HCT116 (cell line): ENCODE results near the gene TCF7. TPM values are rescaled to one million over a fixed set of nuclear protein-coding genes. Genes with fewer than 3 reads are reported as not detected.
A peak's percentile ranks its signal among the peaks of the same experiment; 100 is the strongest.

Source experiments
- ATAC-seq: fragments of 200-7000 bp; cut with Tn5 transposase; 2 replicates; pipeline ENCODE4 v1.9.1; 2020; ENCODE audit warnings: mild to moderate bottlenecking, moderate library complexity
- BruUV-seq: library from RNA; stranded (reverse); fragments of 400-500 nt; replicated peaks from 2 replicates; lab custom pipeline; 2021; lab: Mats Ljungman, UMichigan
- CTCF ChIA-PET: fragments of 300-600 bp; sonication (Branson Sonifier 250); formaldehyde crosslinking; loops from one replicate; lab custom pipeline; 2021; ENCODE audit warnings: antibody characterized with exemption; lab: Charles Lee
- POLR2A ChIA-PET: fragments of 300-600, 350-600 bp; sonication (Branson Sonifier 250); formaldehyde crosslinking; loops from one replicate; lab custom pipeline; 2021; ENCODE audit warnings: antibody characterized with exemption; lab: Charles Lee
- RAD21 ChIA-PET, 2 experiments: fragments of 300-600 bp; sonication (Branson Sonifier 250); formaldehyde crosslinking; loops; one replicate each; lab custom pipeline; 2023; ENCODE audit warnings: low total read pairs in 2 of 2; ENCODE audit not compliant: uncharacterized antibody in 2 of 2, unreplicated experiment in 2 of 2, low non-redundant PET in 1 of 2; lab: Charles Lee
- DNase-seq: peaks from one replicate; pipeline ENCODE4 v3.0.0-alpha.2; 2010; ENCODE audit warnings: low read depth, low spot score
- H2AFZ ChIP-seq: fragments of 200-600 bp; shearing (Covaris generic), sonication (generic); 2 replicates; pipeline ENCODE4 v1.6.1; 2017; ENCODE audit warnings: low read depth, mixed run types, mixed read lengths, antibody characterized with exemption, low read length; ENCODE audit not compliant: poor library complexity, severe bottlenecking
- H3K27ac ChIP-seq: 2 replicates; pipeline ENCODE4 v1.5.1; 2012; ENCODE audit warnings: low read depth, low read length
- H3K27me3 ChIP-seq: fragments of 200-600 bp; sonication (generic); 2 replicates; pipeline ENCODE4 v1.6.1; 2016; ENCODE audit warnings: mixed run types, low read length, mixed read lengths; ENCODE audit not compliant: insufficient read depth
- H3K36me3 ChIP-seq, 2 experiments: fragments of 200-500 bp in 1 of 2; fragments of 200-600 bp in 1 of 2; sonication (Bioruptor generic) in 1 of 2; sonication (generic) in 1 of 2; 2 replicates each; pipeline versions ENCODE4 v1.5.1 to v1.6.1; 2014 to 2016; ENCODE audit warnings: low read length in 2 of 2, inconsistent platforms in 1 of 2, mixed read lengths in 1 of 2, mixed run types in 1 of 2; ENCODE audit not compliant: insufficient read depth in 2 of 2, control insufficient read depth in 1 of 2
- H3K4me1 ChIP-seq, 2 experiments: fragments of 200-600 bp in 1 of 2; sonication (generic) in 1 of 2; 2 replicates each; pipeline versions ENCODE4 v1.5.1 to v1.6.1; 2012 to 2017; ENCODE audit warnings: low read length in 2 of 2, inconsistent platforms in 1 of 2, mild to moderate bottlenecking in 1 of 2, mixed read lengths in 1 of 2, mixed run types in 1 of 2, moderate library complexity in 1 of 2; ENCODE audit not compliant: insufficient read depth in 2 of 2, control insufficient read depth in 1 of 2
- H3K4me2 ChIP-seq: fragments of 200-600 bp; sonication (generic); 2 replicates; pipeline ENCODE4 v1.6.1; 2017; ENCODE audit warnings: mixed run types, low read length, mixed read lengths
- H3K4me3 ChIP-seq, 2 experiments: fragments of 200-600 bp in 1 of 2; sonication (generic) in 1 of 2; replicated peaks in 1 of 2; 2 replicates each; pipeline ENCODE4 v1.5.1; 2011 to 2016; ENCODE audit warnings: low read length in 2 of 2, control low read depth in 1 of 2, low read depth in 1 of 2, mild to moderate bottlenecking in 1 of 2, mixed read lengths in 1 of 2, mixed run types in 1 of 2
- H3K79me2 ChIP-seq: fragments of 200-600 bp; sonication (generic); 2 replicates; pipeline ENCODE4 v1.6.1; 2017; ENCODE audit warnings: mild to moderate bottlenecking, mixed run types, low read length, moderate library complexity, mixed read lengths; ENCODE audit not compliant: insufficient read depth
- H3K9ac ChIP-seq: fragments of 200-600 bp; sonication (generic); 2 replicates; pipeline ENCODE4 v1.6.1; 2016; ENCODE audit warnings: low read length, mixed read lengths
- H3K9me2 ChIP-seq: fragments of 200-600 bp; sonication (generic), shearing (Covaris generic); 2 replicates; pipeline ENCODE4 v1.6.1; 2017; ENCODE audit warnings: mixed run types, mild to moderate bottlenecking, moderate library complexity; ENCODE audit not compliant: insufficient read depth
- H3K9me3 ChIP-seq, 2 experiments: fragments of 200-500 bp in 1 of 2; fragments of 200-600 bp in 1 of 2; sonication (Bioruptor generic) in 1 of 2; sonication (generic) in 1 of 2; 2 replicates each; pipeline ENCODE4 v1.6.1; 2014 to 2017; ENCODE audit warnings: low read length in 2 of 2, mixed read lengths in 2 of 2, inconsistent platforms in 1 of 2, low read depth in 1 of 2, mild to moderate bottlenecking in 1 of 2, mixed run types in 1 of 2, moderate library complexity in 1 of 2; ENCODE audit not compliant: control insufficient read depth in 1 of 2, insufficient read depth in 1 of 2
- H4K20me1 ChIP-seq: fragments of 200-600 bp; sonication (generic), shearing (Covaris generic); 2 replicates; pipeline ENCODE4 v1.6.1; 2017; ENCODE audit warnings: mixed run types, mild to moderate bottlenecking, moderate library complexity; ENCODE audit not compliant: insufficient read depth
- CBX3 ChIP-seq: IDR thresholded peaks from 2 replicates; pipeline ENCODE4 v1.6.1; 2012; ENCODE audit warnings: low read depth
- ELF1 ChIP-seq: IDR thresholded peaks from 2 replicates; pipeline ENCODE4 v1.6.1; 2012; ENCODE audit warnings: low read depth, borderline replicate concordance
- POLR2AphosphoS5 ChIP-seq: IDR thresholded peaks from 2 replicates; pipeline ENCODE4 v1.6.1; 2011; ENCODE audit warnings: mild to moderate bottlenecking, low read depth, low read length, moderate library complexity
- RAD21 ChIP-seq: IDR thresholded peaks from 2 replicates; pipeline ENCODE4 v1.6.1; 2012; ENCODE audit warnings: low read depth, mild to moderate bottlenecking
- SP1 ChIP-seq: IDR thresholded peaks from 2 replicates; pipeline ENCODE4 v1.6.1; 2012; ENCODE audit warnings: low read depth
- TCF7L2 ChIP-seq: IDR thresholded peaks from 2 replicates; pipeline ENCODE4 v1.7.0; 2011; ENCODE audit warnings: borderline replicate concordance, inconsistent platforms; ENCODE audit not compliant: insufficient read depth, insufficient read length; ENCODE audit errors: extremely low read depth
- ZFX ChIP-seq: fragments of 450-650 bp; IDR thresholded peaks from 2 replicates; pipeline ENCODE4 v1.6.1; 2017
- ZNF274 ChIP-seq: fragments of 200-500 bp; sonication (Bioruptor generic); IDR thresholded peaks from 2 replicates; pipeline ENCODE4 v1.6.1; 2014; ENCODE audit warnings: mild to moderate bottlenecking, low read depth, low read length, inconsistent platforms
- intact Hi-C: fragments of 100-400 bp; cut with micrococcal nuclease; formaldehyde crosslinking; loops from 2 replicates; pipeline ENCODE4 v1.10.0; 2022
- total RNA-seq: library from RNA; stranded (reverse); gene quantifications from one replicate; pipeline ENCODE4 v1.2.1, GENCODE V29; 2021; ENCODE audit not compliant: unreplicated experiment
- TF ChIP-seq, protein P1 (sequence below): IDR thresholded peaks from 2 replicates; pipeline ENCODE4 v1.6.1; 2012

Gene TCF7
- total RNA-seq, 1 experiment from 2014 or later, result 17.8 TPM

DNA sequence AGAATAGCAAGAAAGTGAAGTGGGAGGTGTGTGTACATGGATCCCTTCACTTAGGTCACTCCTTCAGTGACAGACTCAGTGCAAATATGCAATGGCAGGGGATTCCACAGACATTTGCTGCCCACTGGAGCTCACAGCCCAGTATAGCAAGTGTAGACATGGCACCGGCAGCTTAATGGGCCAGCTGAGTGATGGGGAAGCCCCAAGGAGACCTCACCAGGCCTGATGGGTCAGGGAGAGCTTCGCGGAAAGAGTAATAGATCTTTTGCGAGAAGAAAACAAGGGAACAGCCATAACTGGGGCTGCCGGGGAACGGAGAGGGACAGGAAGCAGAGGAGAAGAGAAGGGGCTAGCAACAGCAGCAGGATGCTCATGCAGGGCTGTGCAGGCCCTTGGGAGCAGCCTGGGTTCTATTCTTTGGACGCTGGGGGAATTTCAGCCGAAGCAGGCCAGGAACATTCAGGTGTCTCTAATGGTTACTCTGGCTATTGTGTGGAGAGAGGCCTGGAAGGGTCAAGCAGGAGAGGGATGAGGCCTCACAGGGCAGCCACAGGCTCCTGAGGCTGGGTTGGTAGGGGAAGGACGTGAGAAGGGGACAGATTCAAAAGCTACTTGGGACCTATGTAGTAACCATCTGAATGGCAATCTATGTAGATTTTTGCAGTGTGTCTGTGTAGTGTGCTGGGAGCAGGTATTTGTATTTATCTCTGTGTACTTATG, 27.0 kb downstream of the TCF7 start:
- no peak overlapping the region for H2AFZ ChIP-seq
- CTCF ChIA-PET, result interaction anchor here (1.3 to 6.8 kb wide), 9 partner anchors 11 to 446 kb away, joined by 3 to 91 read pairs (median 6); no protein-coding TSS in a partner anchor
- intact Hi-C loops, result no loop called here
- no peak overlapping the region for H3K27ac ChIP-seq
- no peaks in the 10 kb centered on the region for H3K9me2 ChIP-seq
- no peak for DNase-seq
- no TSS peak for BruUV-seq
- no peak overlapping the region for H3K9ac ChIP-seq
- H3K79me2 ChIP-seq, result peaks cover 30% of the 10 kb centered on the region; the same call in 1 of the 2 replicates
- RAD21 ChIA-PET, result interaction anchor here in 1 of 2 experiments (1.6 kb wide), 2 partner anchors 99 to 102 kb away, joined by 3 to 9 read pairs; no protein-coding TSS in a partner anchor
- peaks cover 20 to 29% of the 10 kb centered on the region in 2 experiments; a peak in 3 of 4 replicates for H3K36me3 ChIP-seq
- TF ChIP-seq POLR2AphosphoS5 (no peak), ZNF274 (no peak), CBX3 (no peak), ZFX (no peak), ELF1 (no peak), TCF7L2 (no peak), SP1 (no peak), RAD21 (0 out of 2 replicates have a peak, but pooled peaks have one; percentile 6)
- TF ChIP-seq, protein P1, sequence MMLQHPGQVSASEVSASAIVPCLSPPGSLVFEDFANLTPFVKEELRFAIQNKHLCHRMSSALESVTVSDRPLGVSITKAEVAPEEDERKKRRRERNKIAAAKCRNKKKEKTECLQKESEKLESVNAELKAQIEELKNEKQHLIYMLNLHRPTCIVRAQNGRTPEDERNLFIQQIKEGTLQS, result no peak
- no peak for ATAC-seq
- no peaks in the 10 kb centered on the region; the same call in 1 of the 2 replicates for H4K20me1 ChIP-seq
- POLR2A ChIA-PET, result no interaction called here
- no peak overlapping the region for H3K4me3 ChIP-seq
- no peaks in the 10 kb centered on the region for H3K9me3 ChIP-seq
- H3K4me1 ChIP-seq, result peaks cover 0 to 19% of the 10 kb centered on the region in 2 experiments; a peak in 1 of 4 replicates
- H3K4me2 ChIP-seq, result no peak overlapping the region
- H3K27me3 ChIP-seq, result no peaks in the 10 kb centered on the region
